HEK293 (cell line): Measurements from ENCODE around the gene RABAC1.

ENCODE experiments used
- CTCF ChIA-PET: fragments of 350-600 bp; formaldehyde crosslinking; extraction: SDS; loops from one replicate; lab custom pipeline; 2021; ENCODE audit warnings: antibody characterized with exemption; lab: Yijun Ruan, JAX
- POLR2A ChIA-PET: fragments of 300-600 bp; formaldehyde crosslinking; extraction: SDS; loops from one replicate; lab custom pipeline; 2020; ENCODE audit warnings: antibody characterized with exemption, inconsistent platforms; lab: Yijun Ruan, JAX
- H3K27ac ChIP-seq: fragments of 200-500 bp; sonication (Bioruptor generic); 2 replicates; pipeline ENCODE4 v1.5.1; 2014; ENCODE audit warnings: low read depth, low read length, control low read depth, inconsistent platforms; ENCODE audit errors: extremely low read depth
- H3K36me3 ChIP-seq, 2 experiments: fragments of 200-500 bp in 1 of 2; sonication (Bioruptor generic) in 1 of 2; 1 replicate in 1 of 2; 2 replicates in 1 of 2; pipeline ENCODE4 v1.5.1; 2014 to 2017; ENCODE audit warnings: inconsistent platforms in 2 of 2, low read length in 2 of 2; ENCODE audit not compliant: control insufficient read depth in 2 of 2, insufficient read depth in 1 of 2
- H3K4me1 ChIP-seq: fragments of 200-500 bp; sonication (Bioruptor generic); 2 replicates; pipeline ENCODE4 v1.5.1; 2014; ENCODE audit warnings: mild to moderate bottlenecking, low read length, inconsistent platforms; ENCODE audit not compliant: control insufficient read depth, insufficient read depth
- H3K4me3 ChIP-seq: 2 replicates; pipeline ENCODE4 v1.5.1; 2011; ENCODE audit warnings: low read depth, mild to moderate bottlenecking, control low read depth, low read length, moderate library complexity
- H3K9me3 ChIP-seq: fragments of 200-500 bp; sonication (Bioruptor generic); 2 replicates; pipeline ENCODE4 v1.5.1; 2014; ENCODE audit warnings: low read depth, low read length, inconsistent platforms; ENCODE audit not compliant: control insufficient read depth, insufficient read depth
- GLI4 ChIP-seq: fragments of 450-650 bp; formaldehyde crosslinking; IDR thresholded peaks from 2 replicates; pipeline ENCODE4 v1.5.1; 2016; ENCODE audit warnings: missing biosample characterization, missing genetic modification characterization
- HOXA7 ChIP-seq: sonication (generic); formaldehyde crosslinking; IDR thresholded peaks from 2 replicates; pipeline ENCODE4 v1.8.1; 2022; ENCODE audit warnings: missing genetic modification reagents, borderline replicate concordance
- IKZF3 ChIP-seq: fragments of 450-650 bp; IDR thresholded peaks from 2 replicates; pipeline ENCODE4 v1.5.0; 2018; ENCODE audit warnings: missing biosample characterization, mild to moderate bottlenecking, missing genetic modification characterization, moderate library complexity
- KLF10 ChIP-seq: fragments of 450-650 bp; IDR thresholded peaks from 2 replicates; pipeline ENCODE4 v1.5.1; 2018; ENCODE audit warnings: missing biosample characterization, mild to moderate bottlenecking, missing genetic modification characterization
- KLF16 ChIP-seq: fragments of 450-650 bp; formaldehyde crosslinking; IDR thresholded peaks from 2 replicates; pipeline ENCODE4 v1.5.1; 2017; ENCODE audit warnings: missing biosample characterization, missing genetic modification characterization
- KLF9 ChIP-seq: fragments of 450-650 bp; formaldehyde crosslinking; IDR thresholded peaks from 2 replicates; pipeline ENCODE4 v1.5.1; 2016; ENCODE audit warnings: missing biosample characterization, missing genetic modification characterization, low read depth
- MZF1 ChIP-seq: fragments of 450-650 bp; formaldehyde crosslinking; IDR thresholded peaks from 2 replicates; pipeline ENCODE4 v1.5.1; 2017; ENCODE audit warnings: missing biosample characterization, missing genetic modification characterization, borderline replicate concordance
- OVOL3 ChIP-seq: fragments of 450-650 bp; formaldehyde crosslinking; IDR thresholded peaks from 2 replicates; pipeline ENCODE4 v1.5.1; 2016; ENCODE audit warnings: missing biosample characterization, missing genetic modification characterization
- SCRT2 ChIP-seq: fragments of 450-650 bp; formaldehyde crosslinking; IDR thresholded peaks from 2 replicates; pipeline ENCODE4 v1.5.1; 2016; ENCODE audit warnings: missing biosample characterization, missing genetic modification characterization
- SP3 ChIP-seq: fragments of 450-650 bp; formaldehyde crosslinking; IDR thresholded peaks from 2 replicates; pipeline ENCODE4 v1.5.1; 2016; ENCODE audit warnings: missing biosample characterization, missing genetic modification characterization
- ZBTB1 ChIP-seq: fragments of 450-650 bp; formaldehyde crosslinking; IDR thresholded peaks from 2 replicates; pipeline ENCODE4 v1.5.1; 2016; ENCODE audit warnings: missing biosample characterization, missing genetic modification characterization
- ZBTB20 ChIP-seq: fragments of 450-650 bp; formaldehyde crosslinking; IDR thresholded peaks from 2 replicates; pipeline ENCODE4 v1.5.1; 2016; ENCODE audit warnings: missing biosample characterization, missing genetic modification characterization
- ZBTB48 ChIP-seq: fragments of 450-650 bp; formaldehyde crosslinking; IDR thresholded peaks from 2 replicates; pipeline ENCODE4 v1.5.1; 2016; ENCODE audit warnings: missing biosample characterization, missing genetic modification characterization
- ZFP37 ChIP-seq: fragments of 450-650 bp; formaldehyde crosslinking; IDR thresholded peaks from 2 replicates; pipeline ENCODE4 v1.5.1; 2016; ENCODE audit warnings: missing biosample characterization, missing genetic modification characterization
- ZIC2 ChIP-seq: fragments of 450-650 bp; formaldehyde crosslinking; IDR thresholded peaks from 2 replicates; pipeline ENCODE4 v1.5.1; 2016; ENCODE audit warnings: missing biosample characterization, missing genetic modification characterization
- ZNF121 ChIP-seq: fragments of 450-650 bp; formaldehyde crosslinking; IDR thresholded peaks from 2 replicates; pipeline ENCODE4 v1.5.1; 2016; ENCODE audit warnings: missing biosample characterization, missing genetic modification characterization
- ZNF138 ChIP-seq: fragments of 450-650 bp; formaldehyde crosslinking; IDR thresholded peaks from 2 replicates; pipeline ENCODE4 v1.5.1; 2016; ENCODE audit warnings: missing biosample characterization, missing genetic modification characterization, borderline replicate concordance
- ZNF157 ChIP-seq: fragments of 450-650 bp; formaldehyde crosslinking; IDR thresholded peaks from 2 replicates; pipeline ENCODE4 v1.5.1; 2016; ENCODE audit warnings: missing biosample characterization, missing genetic modification characterization
- ZNF19 ChIP-seq: fragments of 450-650 bp; formaldehyde crosslinking; IDR thresholded peaks from 2 replicates; pipeline ENCODE4; 2016; ENCODE audit warnings: missing biosample characterization, missing genetic modification characterization, low read depth
- ZNF274 ChIP-seq, 2 experiments: fragments of 200-500 bp in 1 of 2; fragments of 450-650 bp in 1 of 2; sonication (Bioruptor generic) in 1 of 2; formaldehyde crosslinking in 1 of 2; IDR thresholded peaks; 2 replicates each; pipeline versions ENCODE4 v1.5.1 to v1.6.1; 2014 to 2016; ENCODE audit warnings: borderline replicate concordance in 1 of 2, inconsistent platforms in 1 of 2, low read length in 1 of 2, missing biosample characterization in 1 of 2, missing genetic modification characterization in 1 of 2
- ZNF302 ChIP-seq: fragments of 450-650 bp; formaldehyde crosslinking; IDR thresholded peaks from 2 replicates; pipeline ENCODE4 v1.5.1; 2016; ENCODE audit warnings: missing biosample characterization, missing genetic modification characterization, low read depth
- ZNF311 ChIP-seq: fragments of 450-650 bp; formaldehyde crosslinking; IDR thresholded peaks from 2 replicates; pipeline ENCODE4 v1.5.1; 2017; ENCODE audit warnings: missing biosample characterization, missing genetic modification characterization, borderline replicate concordance
- ZNF324 ChIP-seq: fragments of 450-650 bp; formaldehyde crosslinking; IDR thresholded peaks from 2 replicates; pipeline ENCODE4 v1.5.1; 2016; ENCODE audit warnings: missing biosample characterization, missing genetic modification characterization
- ZNF501 ChIP-seq: fragments of 450-650 bp; formaldehyde crosslinking; IDR thresholded peaks from 2 replicates; pipeline ENCODE4 v1.5.1; 2016; ENCODE audit warnings: missing biosample characterization, missing genetic modification characterization
- ZNF561 ChIP-seq: fragments of 450-650 bp; IDR thresholded peaks from 2 replicates; pipeline ENCODE4 v1.5.1; 2018; ENCODE audit warnings: missing biosample characterization, missing genetic modification characterization, borderline replicate concordance
- ZNF621 ChIP-seq: fragments of 450-650 bp; formaldehyde crosslinking; IDR thresholded peaks from 2 replicates; pipeline ENCODE4 v1.5.1; 2017; ENCODE audit warnings: missing biosample characterization, missing genetic modification characterization
- ZNF623 ChIP-seq: fragments of 450-650 bp; formaldehyde crosslinking; IDR thresholded peaks from 2 replicates; pipeline ENCODE4 v1.5.1; 2016; ENCODE audit warnings: missing biosample characterization, missing genetic modification characterization
- ZNF664 ChIP-seq: fragments of 450-650 bp; formaldehyde crosslinking; IDR thresholded peaks from 2 replicates; pipeline ENCODE4 v1.5.1; 2016; ENCODE audit warnings: missing biosample characterization, missing genetic modification characterization
- ZNF76 ChIP-seq: fragments of 450-650 bp; formaldehyde crosslinking; IDR thresholded peaks from 2 replicates; pipeline ENCODE4; 2016; ENCODE audit warnings: low read depth, missing biosample characterization, missing genetic modification characterization, borderline replicate concordance
- ZNF843 ChIP-seq: fragments of 450-650 bp; formaldehyde crosslinking; IDR thresholded peaks from 2 replicates; pipeline ENCODE4 v1.5.1; 2016; ENCODE audit warnings: missing biosample characterization, missing genetic modification characterization
- TF ChIP-seq, protein P1 (sequence below): fragments of 450-650 bp; IDR thresholded peaks from 2 replicates; pipeline ENCODE4 v1.5.1; 2018; ENCODE audit warnings: missing biosample characterization, missing genetic modification characterization
- TF ChIP-seq, protein P2 (sequence below): fragments of 450-650 bp; formaldehyde crosslinking; IDR thresholded peaks from 2 replicates; pipeline ENCODE4 v1.5.1; 2017; ENCODE audit warnings: missing biosample characterization, missing genetic modification characterization
- TF ChIP-seq, protein P3 (sequence below): fragments of 450-650 bp; formaldehyde crosslinking; IDR thresholded peaks from 2 replicates; pipeline ENCODE4 v1.5.1; 2016; ENCODE audit warnings: missing biosample characterization, missing genetic modification characterization

RABAC1 gene

DNA sequence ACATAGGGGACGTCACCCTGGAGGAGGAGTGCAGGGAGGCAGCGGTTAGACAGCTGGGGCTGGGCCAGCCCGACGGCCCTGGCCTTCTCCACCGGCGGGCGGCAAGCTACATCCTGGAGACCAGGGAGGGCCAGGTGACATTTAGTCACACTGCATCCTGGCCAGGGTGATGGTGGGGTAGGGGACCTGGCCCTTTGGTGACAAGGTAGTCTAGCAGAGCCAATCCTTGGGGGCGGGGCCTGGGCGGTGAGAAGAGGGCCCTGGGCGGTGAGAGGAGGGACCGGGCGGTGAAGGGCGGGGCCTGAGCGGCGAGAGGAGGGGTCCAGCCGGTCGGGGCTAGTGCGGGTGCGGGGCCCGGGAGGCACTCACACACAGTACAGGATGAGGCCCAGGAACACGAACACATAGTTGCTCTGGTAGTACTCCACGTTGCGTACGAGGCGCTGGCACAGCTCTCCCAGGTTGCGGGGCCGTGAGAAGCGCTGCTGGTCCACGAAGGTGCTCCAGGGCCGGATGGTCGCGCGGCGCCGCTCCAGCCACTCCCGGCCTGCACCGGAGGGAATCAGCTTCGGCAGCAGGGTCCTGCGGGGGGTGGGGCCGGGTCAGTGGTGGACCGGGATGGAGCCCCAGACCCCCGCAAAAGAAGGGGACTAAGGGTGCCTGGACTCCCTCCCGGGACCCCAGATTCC is 610 bp downstream of the RABAC1 start:
- Histone ChIP-seq H3K36me3 (peaks cover 18 to 20% of the 10 kb centered on the region in 2 experiments; a peak in 2 of 3 replicates), H3K27ac (peak overlapping the region; percentile 90), H3K4me3 (peak overlapping the region; percentile 66), H3K9me3 (no peaks in the 10 kb centered on the region), H3K4me1 (peaks cover 10% of the 10 kb centered on the region)
- ChIA-PET POLR2A (interaction anchor here (0.6 to 4.3 kb wide), 17 partner anchors 17 to 285 kb away, joined by 3 to 56 read pairs (median 4); partner anchors contain the start of genes RPS19 and ZNF574), CTCF (interaction anchor here (0.6 to 4.4 kb wide), 25 partner anchors 10 to 312 kb away, joined by 3 to 73 read pairs (median 3); partner anchors contain the start of genes ARHGEF1, CD79A and RPS19)
- 0 out of 2 replicates have a peak, but pooled peaks have one; percentile 43 for TF ChIP-seq ZBTB1
- 0 out of 2 replicates have a peak, but pooled peaks have one; percentile 53 for TF ChIP-seq IKZF3 (tag by site-specific recombination)
- TF ChIP-seq ZNF274 (IDR thresholded peaks at IDR 0.05; ENCODE audit: low read length), result no peak
- TF ChIP-seq ZNF274 (tag by site-specific recombination; IDR thresholded peaks at IDR 0.05; ENCODE audit: borderline replicate concordance), result 0 out of 2 replicates have a peak, but pooled peaks have one; percentile 58
- TF ChIP-seq KLF10 (tag by site-specific recombination), result no peak
- 0 out of 2 replicates have a peak, but pooled peaks have one; percentile 39 for TF ChIP-seq GLI4 (tag by site-specific recombination)
- TF ChIP-seq, protein P1, sequence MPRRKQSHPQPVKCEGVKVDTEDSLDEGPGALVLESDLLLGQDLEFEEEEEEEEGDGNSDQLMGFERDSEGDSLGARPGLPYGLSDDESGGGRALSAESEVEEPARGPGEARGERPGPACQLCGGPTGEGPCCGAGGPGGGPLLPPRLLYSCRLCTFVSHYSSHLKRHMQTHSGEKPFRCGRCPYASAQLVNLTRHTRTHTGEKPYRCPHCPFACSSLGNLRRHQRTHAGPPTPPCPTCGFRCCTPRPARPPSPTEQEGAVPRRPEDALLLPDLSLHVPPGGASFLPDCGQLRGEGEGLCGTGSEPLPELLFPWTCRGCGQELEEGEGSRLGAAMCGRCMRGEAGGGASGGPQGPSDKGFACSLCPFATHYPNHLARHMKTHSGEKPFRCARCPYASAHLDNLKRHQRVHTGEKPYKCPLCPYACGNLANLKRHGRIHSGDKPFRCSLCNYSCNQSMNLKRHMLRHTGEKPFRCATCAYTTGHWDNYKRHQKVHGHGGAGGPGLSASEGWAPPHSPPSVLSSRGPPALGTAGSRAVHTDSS, result no peak
- peak; percentile 82 for TF ChIP-seq ZNF501
- TF ChIP-seq ZNF19 (tag by site-specific recombination), result 0 out of 2 replicates have a peak, but pooled peaks have one; percentile 14
- no peak for TF ChIP-seq HOXA7
- TF ChIP-seq ZNF561 (tag by site-specific recombination), result peak; percentile 70
- TF ChIP-seq ZNF621 (tag by site-specific recombination), result no peak
- peak; percentile 22 for TF ChIP-seq ZNF843
- TF ChIP-seq KLF9, result peak; percentile 76
- no peak for TF ChIP-seq ZNF157 (tag by site-specific recombination)
- no peak for TF ChIP-seq ZNF311 (tag by site-specific recombination)
- TF ChIP-seq SP3 (tag by site-specific recombination), result peak; percentile 97
- TF ChIP-seq, protein P2, sequence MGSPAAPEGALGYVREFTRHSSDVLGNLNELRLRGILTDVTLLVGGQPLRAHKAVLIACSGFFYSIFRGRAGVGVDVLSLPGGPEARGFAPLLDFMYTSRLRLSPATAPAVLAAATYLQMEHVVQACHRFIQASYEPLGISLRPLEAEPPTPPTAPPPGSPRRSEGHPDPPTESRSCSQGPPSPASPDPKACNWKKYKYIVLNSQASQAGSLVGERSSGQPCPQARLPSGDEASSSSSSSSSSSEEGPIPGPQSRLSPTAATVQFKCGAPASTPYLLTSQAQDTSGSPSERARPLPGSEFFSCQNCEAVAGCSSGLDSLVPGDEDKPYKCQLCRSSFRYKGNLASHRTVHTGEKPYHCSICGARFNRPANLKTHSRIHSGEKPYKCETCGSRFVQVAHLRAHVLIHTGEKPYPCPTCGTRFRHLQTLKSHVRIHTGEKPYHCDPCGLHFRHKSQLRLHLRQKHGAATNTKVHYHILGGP, result 0 out of 2 replicates have a peak, but pooled peaks have one; percentile 36
- peak; percentile 38; the same call in 1 of the 2 replicates for TF ChIP-seq ZNF138 (tag by site-specific recombination)
- TF ChIP-seq ZIC2, result no peak
- TF ChIP-seq ZBTB48 (tag by site-specific recombination), result peak; percentile 33; the same call in 1 of the 2 replicates
- TF ChIP-seq SCRT2 (tag by site-specific recombination), result no peak
- no peak for TF ChIP-seq ZNF664
- TF ChIP-seq ZNF121 (tag by site-specific recombination), result no peak
- peak; percentile 58 for TF ChIP-seq ZFP37 (tag by site-specific recombination)
- TF ChIP-seq OVOL3, result peak; percentile 81; the same call in 1 of the 2 replicates
- no peak for TF ChIP-seq ZNF302 (tag by site-specific recombination)
- TF ChIP-seq ZNF623 (tag by site-specific recombination), result peak; percentile 10; the same call in 1 of the 2 replicates
- TF ChIP-seq, protein P3, sequence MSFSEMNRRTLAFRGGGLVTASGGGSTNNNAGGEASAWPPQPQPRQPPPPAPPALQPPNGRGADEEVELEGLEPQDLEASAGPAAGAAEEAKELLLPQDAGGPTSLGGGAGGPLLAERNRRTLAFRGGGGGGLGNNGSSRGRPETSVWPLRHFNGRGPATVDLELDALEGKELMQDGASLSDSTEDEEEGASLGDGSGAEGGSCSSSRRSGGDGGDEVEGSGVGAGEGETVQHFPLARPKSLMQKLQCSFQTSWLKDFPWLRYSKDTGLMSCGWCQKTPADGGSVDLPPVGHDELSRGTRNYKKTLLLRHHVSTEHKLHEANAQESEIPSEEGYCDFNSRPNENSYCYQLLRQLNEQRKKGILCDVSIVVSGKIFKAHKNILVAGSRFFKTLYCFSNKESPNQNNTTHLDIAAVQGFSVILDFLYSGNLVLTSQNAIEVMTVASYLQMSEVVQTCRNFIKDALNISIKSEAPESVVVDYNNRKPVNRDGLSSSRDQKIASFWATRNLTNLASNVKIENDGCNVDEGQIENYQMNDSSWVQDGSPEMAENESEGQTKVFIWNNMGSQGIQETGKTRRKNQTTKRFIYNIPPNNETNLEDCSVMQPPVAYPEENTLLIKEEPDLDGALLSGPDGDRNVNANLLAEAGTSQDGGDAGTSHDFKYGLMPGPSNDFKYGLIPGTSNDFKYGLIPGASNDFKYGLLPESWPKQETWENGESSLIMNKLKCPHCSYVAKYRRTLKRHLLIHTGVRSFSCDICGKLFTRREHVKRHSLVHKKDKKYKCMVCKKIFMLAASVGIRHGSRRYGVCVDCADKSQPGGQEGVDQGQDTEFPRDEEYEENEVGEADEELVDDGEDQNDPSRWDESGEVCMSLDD (tag by site-specific recombination), result peak; percentile 72; the same call in 1 of the 2 replicates
- peak; percentile 45 for TF ChIP-seq KLF16 (tag by site-specific recombination)
- peak; percentile 100 for TF ChIP-seq ZBTB20 (tag by site-specific recombination)
- peak; percentile 54 for TF ChIP-seq ZNF76 (tag by site-specific recombination)
- no peak; the same call in none of the 2 replicates for TF ChIP-seq ZNF324
- TF ChIP-seq MZF1 (tag by site-specific recombination), result peak; percentile 15; the same call in 1 of the 2 replicates
